Activated CD4-positive, alpha-beta T cell treated with anti-CD3 and anti-CD28 coated beads, Interleukin-2, amount 50 U/mL, for 48 hours (primary cell): ENCODE data around the gene ACSL3.

Source experiments
- DNase-seq, 2 experiments: peaks; one replicate each; pipeline ENCODE4 v3.0.0-alpha.2; 2020

Gene ACSL3

GRCh38 chr2:222944552-222944951 lies 83.7 kb downstream of the ACSL3 start:
- no peak for DNase-seq

GRCh38 chr2:222944971-222945740 lies 84.3 kb downstream of the ACSL3 start:
- DNase-seq, result no peak

- no peak for DNase-seq
Measured at GRCh38 chr2:222945887-222946286, 85.1 kb downstream of the ACSL3 start.

GRCh38 chr2:222946700-222947287 lies 86.0 kb downstream of the ACSL3 start:
- DNase-seq, result no peak

GRCh38 chr2:222949073-222949472 lies 88.2 kb downstream of the ACSL3 start:
- DNase-seq, result no peak

GRCh38 chr2:222949690-222950323 lies 89.0 kb downstream of the ACSL3 start:
- no peak for DNase-seq

- DNase-seq, result no peak
Measured at GRCh38 chr2:222950638-222951285, 89.9 kb downstream of the ACSL3 start.

- DNase-seq, result no peak
Measured at GRCh38 chr2:222952204-222952603, 91.4 kb downstream of the ACSL3 start.

- no peak for DNase-seq
Measured at GRCh38 chr2:222955008-222955407, 94.2 kb downstream of the ACSL3 start.

- DNase-seq, result no peak
Measured at GRCh38 chr2:222959358-222959757, 98.5 kb downstream of the ACSL3 start.

GRCh38 chr2:222960126-222960525 lies 99.3 kb downstream of the ACSL3 start:
- no peak for DNase-seq

GRCh38 chr2:222963641-222964040 lies 102.8 kb downstream of the ACSL3 start:
- DNase-seq, result no peak

- no peak for DNase-seq
Measured at GRCh38 chr2:222964376-222965031, 103.7 kb downstream of the ACSL3 start.

- no peak for DNase-seq
Measured at GRCh38 chr2:222965555-222965954, 104.7 kb downstream of the ACSL3 start.

- no peak for DNase-seq
Measured at GRCh38 chr2:222968550-222969155, 107.8 kb downstream of the ACSL3 start.

GRCh38 chr2:222969491-222969890 lies 108.7 kb downstream of the ACSL3 start:
- DNase-seq, result no peak

GRCh38 chr2:222972420-222972819 lies 111.6 kb downstream of the ACSL3 start:
- DNase-seq, result no peak

GRCh38 chr2:222973237-222973636 lies 112.4 kb downstream of the ACSL3 start:
- DNase-seq, result no peak

GRCh38 chr2:222973733-222974132 lies 112.9 kb downstream of the ACSL3 start:
- no peak for DNase-seq

GRCh38 chr2:222976521-222977061 lies 115.8 kb downstream of the ACSL3 start:
- no peak for DNase-seq

- DNase-seq, result no peak
Measured at GRCh38 chr2:222977121-222977520, 116.3 kb downstream of the ACSL3 start.

- no peak for DNase-seq
Measured at GRCh38 chr2:222978850-222979249, 118.0 kb downstream of the ACSL3 start.
